Measurements from ENCODE around the gene SUSD6. TPM values are rescaled to one million over a fixed set of nuclear protein-coding genes. Genes with fewer than 3 reads are reported as not detected.
A peak's percentile ranks its signal among the peaks of the same experiment; 100 is the strongest.

SUSD6 gene
- total RNA-seq, 1 experiment from 2014 or later = 3.7 TPM

DNA sequence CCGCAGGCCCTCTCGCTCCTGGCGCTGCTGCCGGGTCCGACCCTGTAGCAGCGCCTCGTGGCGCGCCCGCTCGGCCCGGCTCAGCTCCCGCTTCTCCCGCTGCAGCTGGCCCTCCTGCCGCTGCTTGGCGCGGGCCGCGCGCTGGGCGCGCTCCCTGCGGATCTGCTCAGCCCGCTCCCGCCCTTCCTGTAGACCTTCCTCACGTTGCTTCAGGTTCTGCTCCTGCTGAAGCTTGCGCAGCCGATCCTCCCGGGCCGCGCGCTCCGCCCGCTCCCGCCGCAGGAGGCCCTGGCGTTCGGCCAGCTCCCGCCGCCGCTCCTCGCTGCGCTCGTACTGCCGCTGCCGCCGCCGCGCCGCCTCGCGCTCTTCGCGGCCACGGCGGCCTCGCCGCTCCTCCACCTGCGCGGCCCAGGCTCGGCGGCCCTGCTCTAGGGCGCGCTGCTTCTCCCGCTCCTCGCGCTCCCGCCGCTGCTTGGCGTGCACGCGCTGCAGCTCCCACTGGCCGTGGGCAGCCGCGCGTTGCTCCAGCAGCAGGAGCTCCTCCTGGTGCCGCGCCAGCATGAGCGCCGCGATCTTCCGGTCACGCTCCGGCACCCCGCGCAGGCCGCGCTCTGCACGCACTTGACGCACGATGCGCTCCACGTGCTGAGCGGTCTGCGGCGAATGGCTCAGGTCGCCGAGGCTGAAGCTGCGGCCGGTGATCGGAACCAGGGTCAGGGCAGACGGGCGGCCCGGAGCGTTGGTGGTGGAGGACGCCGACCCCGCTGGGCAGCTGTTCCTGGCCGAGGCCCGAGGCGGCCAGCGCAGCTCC lies 39.2 kb upstream of the SUSD6 start:
- Histone ChIP-seq H3K27ac (ENCODE audit: insufficient read length, low read depth, low read length) (no peak overlapping the region), H3K4me2 (ENCODE audit: insufficient read depth, insufficient read length, low read length) (no peak overlapping the region)

More for the DNA sequence above, 39.2 kb upstream of the SUSD6 start:
- no peak overlapping the region for H2AK5ac ChIP-seq (ENCODE audit: insufficient read length, low read length)
- no peaks in the 10 kb centered on the region for H4K20me1 ChIP-seq (ENCODE audit: control insufficient read depth, insufficient read depth, insufficient read length)
- H3K79me1 ChIP-seq (ENCODE audit: insufficient read depth, low read depth, low read length, poor library complexity, severe bottlenecking) = no peaks in the 10 kb centered on the region
- no peak overlapping the region for H3K56ac ChIP-seq (ENCODE audit: insufficient read length, low read depth, low read length)
- H3K18ac ChIP-seq (ENCODE audit: insufficient read length, low read depth, low read length) = no peak overlapping the region
- no peaks in the 10 kb centered on the region for H3K9me3 ChIP-seq (ENCODE audit: control insufficient read depth, low read depth, low read length)
- H3K27me3 Mint-ChIP-seq (ENCODE audit: low read depth) = peaks cover 25% of the 10 kb centered on the region
- peaks cover 15 to 30% (median 19%) of the 10 kb centered on the region in 3 experiments for H3K36me3 Mint-ChIP-seq (ENCODE audit: insufficient read depth in 1 of 3, low read depth in 3 of 3)
- no peak overlapping the region for H3K4me3 Mint-ChIP-seq
- no peaks in the 10 kb centered on the region for H3K4me1 ChIP-seq (ENCODE audit: insufficient read depth, low read length)
- peaks cover 3 to 5% of the 10 kb centered on the region in 2 experiments for H3K4me1 Mint-ChIP-seq
- H3T11ph ChIP-seq (ENCODE audit: low read length) = no peak overlapping the region
- H3K27me3 ChIP-seq (ENCODE audit: insufficient read depth, low read length) = peaks cover 12% of the 10 kb centered on the region; the same call in 1 of the 2 replicates
- H4K91ac ChIP-seq (ENCODE audit: insufficient read length, low read depth, low read length) = no peak overlapping the region
- peaks cover 0 to 2% of the 10 kb centered on the region in 2 experiments; a peak in 1 of 5 replicates for H3K9me3 Mint-ChIP-seq
- no peak overlapping the region for H2BK20ac ChIP-seq (ENCODE audit: low read depth, low read length, poor library complexity, severe bottlenecking)
- H3K27ac Mint-ChIP-seq = no peak overlapping the region
- no peak overlapping the region for H3K4ac ChIP-seq (ENCODE audit: low read depth, low read length)
- H2BK5ac ChIP-seq (ENCODE audit: insufficient read length, low read length) = no peak overlapping the region
- TF ChIP-seq, protein P1, sequence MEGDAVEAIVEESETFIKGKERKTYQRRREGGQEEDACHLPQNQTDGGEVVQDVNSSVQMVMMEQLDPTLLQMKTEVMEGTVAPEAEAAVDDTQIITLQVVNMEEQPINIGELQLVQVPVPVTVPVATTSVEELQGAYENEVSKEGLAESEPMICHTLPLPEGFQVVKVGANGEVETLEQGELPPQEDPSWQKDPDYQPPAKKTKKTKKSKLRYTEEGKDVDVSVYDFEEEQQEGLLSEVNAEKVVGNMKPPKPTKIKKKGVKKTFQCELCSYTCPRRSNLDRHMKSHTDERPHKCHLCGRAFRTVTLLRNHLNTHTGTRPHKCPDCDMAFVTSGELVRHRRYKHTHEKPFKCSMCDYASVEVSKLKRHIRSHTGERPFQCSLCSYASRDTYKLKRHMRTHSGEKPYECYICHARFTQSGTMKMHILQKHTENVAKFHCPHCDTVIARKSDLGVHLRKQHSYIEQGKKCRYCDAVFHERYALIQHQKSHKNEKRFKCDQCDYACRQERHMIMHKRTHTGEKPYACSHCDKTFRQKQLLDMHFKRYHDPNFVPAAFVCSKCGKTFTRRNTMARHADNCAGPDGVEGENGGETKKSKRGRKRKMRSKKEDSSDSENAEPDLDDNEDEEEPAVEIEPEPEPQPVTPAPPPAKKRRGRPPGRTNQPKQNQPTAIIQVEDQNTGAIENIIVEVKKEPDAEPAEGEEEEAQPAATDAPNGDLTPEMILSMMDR (conservative IDR thresholded peaks at IDR 0.05) = no peak
- H4K5ac ChIP-seq (ENCODE audit: insufficient read length, low read depth, low read length) = no peak overlapping the region
- no peak overlapping the region for H2BK15ac ChIP-seq (ENCODE audit: low read depth, low read length)
- no peak overlapping the region for H4K8ac ChIP-seq (replicated peaks; ENCODE audit: insufficient read length, low read depth, low read length)
- no peak overlapping the region for H2BK120ac ChIP-seq (ENCODE audit: low read depth, low read length, poor library complexity, severe bottlenecking)
- H2BK12ac ChIP-seq (ENCODE audit: insufficient read length, low read depth, low read length) = no peak overlapping the region
- peak overlapping the region; percentile 32; the same call in 1 of the 2 replicates for H3K14ac ChIP-seq (ENCODE audit: insufficient read depth, low read length)
- H3K79me2 ChIP-seq (ENCODE audit: insufficient read depth, low read length) = no peaks in the 10 kb centered on the region
- DNase-seq = peak; percentile 75
- no peak overlapping the region for H2AFZ ChIP-seq (ENCODE audit: low read length)
- H3K23ac ChIP-seq (ENCODE audit: insufficient read length, low read depth, low read length) = no peak overlapping the region
- H3K23me2 ChIP-seq (ENCODE audit: insufficient read length, low read depth, low read length, poor library complexity, severe bottlenecking) = peaks cover 3% of the 10 kb centered on the region
- H3K9ac ChIP-seq (ENCODE audit: extremely low read depth, insufficient read length, low read length) = no peak overlapping the region
- WGBS (ENCODE audit: extremely low coverage, insufficient read length, low lambda C conversion rate) = no CpG with 5 or more reads among the region's 112 CpGs
